Activated T-cell treated with anti-CD3 and anti-CD28 coated beads, Interleukin-2, amount 50 U/mL, for 4 hours (primary cell): ENCODE results near the gene MLLT11. TPM values are rescaled to one million over a fixed set of nuclear protein-coding genes. Genes with fewer than 3 reads are reported as not detected.

Experiments used
- total RNA-seq, 3 donors: library from RNA; stranded (reverse); gene quantifications; one replicate each; pipeline ENCODE4 v1.2.1, GENCODE V29; 2021

MLLT11 gene
- total RNA-seq, 3 donors from 2014 or later, result 2.3 to 2.8 (median 2.6) TPM

Other genes with a start within 250 kb of the MLLT11 start
- gene ARNT, start 183.8 kb upstream of the MLLT11 start, total RNA-seq, result 10 to 100 TPM; 20.1 to 24.6 (median 22.6) TPM
- gene CTXND2, start 173.3 kb upstream of the MLLT11 start, total RNA-seq, result not detected
- gene SETDB1, start 134.0 kb upstream of the MLLT11 start, total RNA-seq, result 10 to 100 TPM; 37.0 to 40.7 (median 40.7) TPM
- 100 to 1,000 TPM; 199 to 208 (median 200) TPM for gene CERS2, start 85.6 kb upstream of the MLLT11 start, total RNA-seq
- gene ANXA9, start 78.1 kb upstream of the MLLT11 start, total RNA-seq, result not detected
- 1 to 10 TPM; 5.0 to 7.0 (median 6.5) TPM for gene MINDY1, start 53.5 kb upstream of the MLLT11 start, total RNA-seq
- gene PRUNE1, start 51.9 kb upstream of the MLLT11 start, total RNA-seq, result 10 to 100 TPM; 11.0 to 13.7 (median 11.9) TPM
- gene BNIPL, start 23.8 kb upstream of the MLLT11 start, total RNA-seq, result under 1 TPM; 0.22 to 0.53 (median 0.28) TPM
- 1 to 10 TPM in 2 of 3 donors, under 1 TPM in 1; 0.99 to 1.3 (median 1.1) TPM for gene C1orf56, start 12.6 kb upstream of the MLLT11 start, total RNA-seq
- 100 to 1,000 TPM; 126 to 148 (median 142) TPM for gene CDC42SE1, start 775 bp upstream of the MLLT11 start, total RNA-seq
- gene GABPB2, start 10.4 kb downstream of the MLLT11 start, total RNA-seq, result 10 to 100 TPM; 22.0 to 25.7 (median 22.2) TPM
- gene SEMA6C, start 86.2 kb downstream of the MLLT11 start, total RNA-seq, result 1 to 10 TPM in 1 of 3 donors, under 1 TPM in 2; 0.78 to 1.3 (median 0.84) TPM
- gene TNFAIP8L2, start 96.3 kb downstream of the MLLT11 start, total RNA-seq, result 10 to 100 TPM; 15.8 to 18.3 (median 18.2) TPM
- 1 to 10 TPM; 3.0 to 4.4 (median 3.5) TPM for gene LYSMD1, start 105.5 kb downstream of the MLLT11 start, total RNA-seq
- gene SCNM1, start 105.7 kb downstream of the MLLT11 start, total RNA-seq, result 10 to 100 TPM; 92.8 to 95.0 (median 93.3) TPM
- 1 to 10 TPM in 2 of 3 donors, under 1 TPM in 1; 0.52 to 2.9 (median 2.3) TPM for gene TMOD4, start 115.6 kb downstream of the MLLT11 start, total RNA-seq
- 10 to 100 TPM; 72.5 to 81.9 (median 78.1) TPM for gene VPS72, start 129.8 kb downstream of the MLLT11 start, total RNA-seq
- 100 to 1,000 TPM in 2 of 3 donors, 10 to 100 TPM in 1; 98.5 to 110 (median 100) TPM for gene PIP5K1A, start 138.2 kb downstream of the MLLT11 start, total RNA-seq
- 100 to 1,000 TPM; 336 to 368 (median 350) TPM for gene PSMD4, start 194.3 kb downstream of the MLLT11 start, total RNA-seq
- 10 to 100 TPM; 25.3 to 27.5 (median 25.9) TPM for gene ZNF687, start 221.9 kb downstream of the MLLT11 start, total RNA-seq